Left ventricle myocardium superior (tissue), 1 donor: Measurements from ENCODE around the gene SDK2. TPM values are rescaled to one million over a fixed set of nuclear protein-coding genes. Genes with fewer than 3 reads are reported as not detected.

Experiments
- ATAC-seq: fragments of 200-7000 bp; cut with Tn5 transposase; one replicate; pipeline ENCODE4 v1.9.1; 2020; ENCODE audit warnings: mild to moderate bottlenecking, moderate library complexity
- DNase-seq: peaks from one replicate; pipeline ENCODE4 v3.0.0-alpha.2; 2020
- intact Hi-C: fragments of 100-400 bp; cut with micrococcal nuclease; formaldehyde crosslinking; loops from one replicate; pipeline ENCODE4 v1.11.0; 2022
- total RNA-seq: library from RNA; stranded (reverse); fragmentation: NEBNext Ultra II Directional; extraction: Animal tissue kit (Norgen Biotek cat#: 25700); gene quantifications from one replicate; pipeline ENCODE4 v1.2.1, GENCODE V29; 2021
- donor health status: DM: no; HTN: yes; CAD: no; lungs with severe emphysema.

Gene SDK2
- total RNA-seq, 1 donor from 2014 or later, result 1.5 TPM

GRCh38 chr17:73594598-73594997, 49.6 kb downstream of the SDK2 start:
- DNase-seq, result no peak
- no peak for ATAC-seq
- intact Hi-C loops, result no loop called here

DNA sequence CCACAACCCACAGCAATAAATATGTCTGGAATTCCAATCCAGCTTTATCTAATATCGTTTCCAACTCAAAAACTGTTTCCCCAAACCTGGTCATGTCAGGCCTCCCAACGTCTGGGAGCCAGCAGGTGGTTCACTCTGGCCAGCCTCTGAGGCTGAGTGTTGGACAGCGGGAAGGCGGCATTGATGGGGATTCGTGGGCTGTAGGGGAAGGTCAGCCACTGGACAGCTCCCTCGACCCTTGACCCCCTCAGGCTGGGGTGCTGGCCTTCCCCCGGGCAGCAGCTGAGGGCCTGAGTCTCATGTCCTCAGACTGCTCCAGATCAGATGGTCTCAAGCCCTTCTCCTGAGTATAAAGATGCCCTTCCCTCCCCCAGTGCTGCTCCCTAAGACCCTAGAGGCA, 50.2 kb downstream of the SDK2 start:
- DNase-seq (no peak), ATAC-seq (no peak)
- intact Hi-C loops, result no loop called here

DNA sequence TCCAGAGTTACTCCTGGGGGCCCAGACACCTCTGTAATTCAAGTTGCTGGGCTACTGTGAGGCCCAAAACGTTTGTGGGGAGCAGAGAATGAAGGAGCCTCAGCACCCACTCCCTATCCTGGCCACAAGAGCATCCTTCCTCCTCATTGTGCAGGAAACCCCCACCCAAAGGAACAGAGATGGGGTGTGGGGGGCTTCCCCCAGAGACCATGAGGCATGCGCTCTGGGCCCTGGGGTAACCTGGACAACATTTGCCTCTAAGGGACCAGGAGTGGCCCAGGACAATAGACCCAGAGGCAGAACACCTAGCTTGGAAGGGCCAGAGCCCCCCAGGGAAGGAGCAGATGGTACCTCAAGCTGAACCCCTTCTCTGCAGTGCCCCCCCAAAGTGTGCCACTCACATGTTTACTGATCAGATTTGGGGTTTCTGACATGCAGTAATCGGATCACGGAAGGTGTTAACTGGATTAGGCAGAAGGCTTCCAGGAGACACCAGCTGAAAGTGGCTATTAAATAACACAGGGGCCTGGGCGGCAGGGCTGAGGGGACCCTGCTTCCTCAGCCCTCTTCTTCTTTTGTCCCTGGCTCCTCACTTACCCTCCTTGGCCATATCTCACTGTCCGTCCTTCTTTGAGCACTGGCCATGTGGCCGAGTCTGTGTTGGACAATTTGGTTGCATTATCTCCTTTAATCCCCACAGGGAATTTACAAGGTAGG, 50.8 kb downstream of the SDK2 start:
- intact Hi-C loops, result no loop called here
- no peak for ATAC-seq
- DNase-seq, result no peak

GRCh38 chr17:73592501-73592961, 51.7 kb downstream of the SDK2 start:
- intact Hi-C loops, result no loop called here
- no peak for DNase-seq
- no peak for ATAC-seq

DNA sequence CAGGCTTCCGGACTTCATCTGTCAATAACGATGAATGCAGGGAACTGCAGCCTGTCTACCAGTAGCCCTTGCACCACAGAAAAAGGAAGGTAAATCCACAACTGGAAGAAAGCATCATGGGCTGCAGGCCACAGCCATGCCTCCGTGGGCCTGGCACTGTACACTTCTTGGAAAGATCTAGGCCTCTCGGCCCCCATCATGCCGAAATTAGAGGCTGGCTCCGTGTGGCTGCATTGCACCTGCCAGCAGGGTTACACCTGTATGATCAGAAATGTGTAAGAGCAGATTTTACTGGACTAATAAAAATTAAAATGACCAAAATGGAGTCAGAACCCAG, 52.2 kb downstream of the SDK2 start:
- no peak for DNase-seq
- intact Hi-C loops, result no loop called here
- ATAC-seq, result no peak

GRCh38 chr17:73591296-73592078, 52.8 kb downstream of the SDK2 start:
- no peak for ATAC-seq
- intact Hi-C loops, result no loop called here

GRCh38 chr17:73589363-73589980, 54.8 kb downstream of the SDK2 start:
- DNase-seq (no peak), ATAC-seq (no peak)
- intact Hi-C loops, result no loop called here

More at GRCh38 chr17:73591296-73592078, 52.8 kb downstream of the SDK2 start:
- DNase-seq, result no peak

DNA sequence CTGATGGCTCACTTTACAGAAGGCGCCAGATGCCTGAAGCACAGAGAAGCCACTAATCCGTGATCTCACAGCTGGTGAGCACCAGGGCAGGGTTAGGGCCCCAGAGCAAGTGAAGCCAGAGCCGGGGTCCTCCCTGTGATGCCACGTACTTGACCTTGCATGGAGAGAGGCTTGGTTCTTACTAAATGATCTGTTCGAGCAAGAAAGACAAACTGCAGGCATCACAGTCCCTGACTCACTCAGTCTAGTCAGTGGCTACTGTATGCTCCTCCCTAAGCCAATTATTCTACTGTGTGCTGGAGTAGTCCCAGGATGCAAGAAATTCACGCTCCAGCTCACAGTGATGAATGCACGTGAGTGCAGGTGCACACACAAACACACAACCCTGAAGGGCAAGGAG, 55.4 kb downstream of the SDK2 start:
- intact Hi-C loops, result no loop called here
- ATAC-seq, result no peak
- DNase-seq, result no peak

DNA sequence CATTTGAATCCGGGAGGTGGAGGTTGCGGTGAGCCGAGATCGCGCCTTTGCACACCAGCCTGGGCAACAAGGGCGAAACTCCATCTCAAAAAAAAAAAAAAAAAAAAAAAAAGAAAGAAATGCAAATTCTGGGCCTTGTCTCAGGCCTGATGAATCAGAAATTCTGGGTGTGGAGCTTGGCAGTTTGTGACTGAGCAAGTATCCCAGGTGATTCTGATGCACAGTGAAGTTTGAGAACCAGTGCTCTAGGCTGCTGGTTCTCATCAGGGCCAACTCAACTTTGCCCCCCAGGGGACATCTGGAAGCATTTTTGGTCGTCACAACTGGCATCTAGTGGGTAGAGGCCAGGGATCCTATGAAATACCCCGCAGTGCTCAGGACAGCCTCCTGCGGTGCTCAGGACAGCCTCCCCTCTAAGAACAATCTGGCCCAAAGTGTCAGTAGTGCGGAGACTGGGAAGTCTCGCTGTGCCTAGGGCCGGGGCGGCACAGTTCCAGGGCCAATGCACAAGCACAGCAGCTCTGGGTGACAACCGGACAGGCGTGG, 55.9 kb downstream of the SDK2 start:
- DNase-seq (no peak), ATAC-seq (no peak)
- intact Hi-C loops, result no loop called here

GRCh38 chr17:73586921-73587602, 57.2 kb downstream of the SDK2 start:
- DNase-seq, result peak; percentile 72
- peak; percentile 98 for ATAC-seq
- intact Hi-C loops, result no loop called here

DNA sequence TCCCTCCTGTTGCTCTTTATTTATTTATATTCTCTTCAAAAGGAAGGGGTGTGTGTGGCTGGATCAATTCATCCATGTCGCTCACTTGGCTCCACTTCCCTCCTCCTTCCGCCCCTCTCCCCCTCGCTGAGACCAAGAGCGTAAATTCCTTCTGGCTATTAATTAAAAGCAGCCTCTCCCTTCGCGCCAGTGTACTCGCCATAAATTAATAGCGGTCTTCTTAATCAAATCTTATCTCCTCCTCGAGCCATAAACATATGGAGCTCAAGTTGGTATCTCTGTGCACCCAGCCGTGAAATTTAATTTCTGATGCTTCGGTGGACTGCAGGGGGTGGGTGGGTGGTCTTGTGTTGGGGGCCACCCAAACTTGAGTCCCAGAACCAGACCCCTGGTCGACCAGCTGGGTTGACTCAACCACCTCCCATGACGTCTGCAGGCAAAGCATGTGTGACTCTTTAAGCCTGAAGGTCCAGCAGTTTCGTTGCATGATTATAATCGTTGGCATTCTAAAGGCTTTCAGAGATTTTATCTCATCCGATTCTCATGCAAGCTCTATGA, 57.9 kb downstream of the SDK2 start:
- ATAC-seq (no peak), DNase-seq (no peak)
- intact Hi-C loops, result no loop called here

DNA sequence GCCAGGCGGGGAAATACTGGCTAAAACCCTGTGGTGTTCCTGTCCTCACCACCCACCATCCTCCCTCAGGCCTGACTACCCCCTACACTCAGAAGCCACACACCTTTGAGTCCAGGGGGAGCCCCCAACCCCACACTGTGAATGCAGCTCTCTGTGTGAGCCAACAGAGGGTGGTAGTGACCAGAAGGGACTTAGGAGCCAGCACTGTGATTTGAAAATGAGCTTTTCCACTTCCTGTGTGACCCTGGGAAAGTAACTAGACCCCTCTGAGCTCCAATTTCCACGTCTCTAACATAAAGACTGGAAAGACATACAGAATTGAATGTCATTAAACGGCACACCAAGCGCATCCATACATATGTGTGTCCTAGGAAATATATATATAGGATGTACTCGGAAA, 58.7 kb downstream of the SDK2 start:
- DNase-seq (no peak), ATAC-seq (no peak)
- intact Hi-C loops, result no loop called here

- intact Hi-C loops, result no loop called here
- ATAC-seq (no peak), DNase-seq (no peak)
These were observed 59.3 kb downstream of the SDK2 start for GRCh38 chr17:73584987-73585386.

DNA sequence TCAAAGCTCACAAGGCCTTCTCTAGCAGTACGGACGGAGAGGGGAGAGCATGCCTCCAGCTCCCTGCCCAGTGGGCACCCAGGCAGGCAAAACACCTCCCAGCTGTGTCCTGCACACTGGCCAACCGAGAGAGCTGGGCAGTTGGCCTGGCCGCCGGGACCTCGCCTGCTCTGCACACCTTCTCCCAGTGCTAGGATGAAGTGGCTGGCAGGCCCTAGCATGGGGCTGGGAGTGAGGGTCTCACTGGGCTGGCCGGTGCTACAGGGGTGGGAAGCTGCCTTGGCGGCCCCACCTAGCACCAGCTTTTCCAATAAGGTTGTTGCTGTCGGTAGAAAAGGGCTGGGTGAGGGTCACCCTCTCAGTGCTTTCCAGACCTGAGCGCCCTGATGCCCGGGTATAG, 60.2 kb downstream of the SDK2 start:
- ATAC-seq (no peak), DNase-seq (no peak)
- intact Hi-C loops, result no loop called here

DNA sequence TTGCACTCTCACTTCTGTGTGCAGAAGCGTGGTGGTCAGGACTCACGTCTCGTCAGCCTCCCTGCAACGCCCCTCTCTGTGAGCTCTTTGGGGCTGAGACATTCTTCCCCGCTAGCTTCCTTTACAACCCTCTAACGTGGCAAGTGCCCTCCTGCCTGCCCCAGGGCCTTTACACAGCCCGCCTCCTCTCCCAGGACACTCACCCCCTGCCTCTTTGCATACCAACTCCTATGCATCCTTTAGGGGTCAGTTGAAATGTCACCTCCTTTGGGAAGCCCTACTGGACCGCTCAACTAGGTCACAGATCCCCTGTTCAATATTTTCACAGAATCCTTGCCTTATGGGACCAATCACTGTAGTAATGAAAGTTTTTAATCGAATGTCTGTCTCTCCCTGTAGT, 61.4 kb downstream of the SDK2 start:
- ATAC-seq, result no peak
- DNase-seq, result no peak
- intact Hi-C loops, result no loop called here

GRCh38 chr17:73582359-73582758, 61.9 kb downstream of the SDK2 start:
- ATAC-seq (no peak), DNase-seq (no peak)
- intact Hi-C loops, result no loop called here

- no peak for DNase-seq
- intact Hi-C loops, result no loop called here
- ATAC-seq, result no peak
These were observed 62.9 kb downstream of the SDK2 start for GRCh38 chr17:73581379-73581778.

DNA sequence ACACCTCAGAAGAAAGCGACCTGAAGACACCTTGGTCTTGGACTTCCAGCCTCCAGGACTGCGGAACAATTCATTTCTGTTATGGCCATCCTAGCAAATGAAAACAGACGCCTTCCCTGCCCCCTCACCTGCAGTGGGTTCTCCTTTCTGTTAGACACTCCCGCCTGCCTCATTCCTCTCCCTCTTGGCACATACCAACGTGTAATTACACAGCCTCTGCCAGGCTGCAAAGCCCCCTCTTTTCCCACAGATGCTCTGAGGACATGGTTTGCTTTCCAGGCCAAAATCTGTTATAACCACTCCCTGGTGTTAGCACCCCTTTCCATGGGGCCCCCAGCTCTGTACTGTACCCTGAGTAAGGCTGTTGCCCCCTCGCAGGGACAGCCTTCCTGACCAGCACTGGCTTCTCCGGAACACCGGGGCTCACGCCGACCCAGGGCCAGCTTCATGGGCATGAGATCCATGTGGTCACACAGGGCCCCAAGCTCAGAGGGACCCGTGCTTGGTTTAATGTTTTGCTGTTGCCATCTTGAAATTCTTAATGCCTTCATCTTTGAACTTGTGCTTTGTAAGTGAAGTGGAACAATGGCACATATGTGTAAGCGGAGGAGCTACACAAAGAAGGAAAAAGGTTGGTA, 64.1 kb downstream of the SDK2 start:
- no peak for ATAC-seq
- intact Hi-C loops, result no loop called here
- no peak for DNase-seq

- intact Hi-C loops, result no loop called here
- ATAC-seq (no peak), DNase-seq (peak; percentile 7)
These were observed 67.6 kb downstream of the SDK2 start for GRCh38 chr17:73576556-73577098.
